CD4-positive, alpha-beta T cell treated with Interferon alpha-2 for 1 hour (primary cell): ENCODE data around the gene CTBS.
A peak's percentile ranks its signal among the peaks of the same experiment; 100 is the strongest.
"Not testable (repeated sequence)": the region's sequence is repeated elsewhere in the genome, so short reads cannot be mapped to it uniquely, and the experiment has no call there.

Source experiments
- DNase-seq, 2 donors: peaks; one replicate each; pipeline ENCODE4 v3.0.0-alpha.2; 2020 to 2022

CTBS gene

DNA sequence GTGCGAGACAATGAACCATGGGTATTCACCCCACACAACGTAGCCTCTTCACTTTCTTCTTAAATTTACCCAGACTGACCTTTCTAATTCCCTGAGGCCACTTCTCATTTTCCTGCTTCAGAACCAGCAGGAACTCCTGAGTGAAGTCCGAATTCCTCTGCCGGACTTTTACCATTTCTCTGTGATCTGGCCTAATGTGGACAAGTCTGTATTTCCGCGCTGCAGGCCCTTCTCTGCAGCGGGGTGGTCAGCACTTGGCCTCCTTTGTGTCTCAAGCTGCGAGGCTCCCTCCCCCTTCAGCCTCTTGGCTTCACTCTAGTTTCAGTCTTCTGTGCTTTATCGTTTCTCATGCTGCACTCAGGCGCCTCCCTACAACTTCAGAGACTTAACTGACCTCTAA is 9.4 kb upstream of the CTBS start:
- DNase-seq = no peak

DNA sequence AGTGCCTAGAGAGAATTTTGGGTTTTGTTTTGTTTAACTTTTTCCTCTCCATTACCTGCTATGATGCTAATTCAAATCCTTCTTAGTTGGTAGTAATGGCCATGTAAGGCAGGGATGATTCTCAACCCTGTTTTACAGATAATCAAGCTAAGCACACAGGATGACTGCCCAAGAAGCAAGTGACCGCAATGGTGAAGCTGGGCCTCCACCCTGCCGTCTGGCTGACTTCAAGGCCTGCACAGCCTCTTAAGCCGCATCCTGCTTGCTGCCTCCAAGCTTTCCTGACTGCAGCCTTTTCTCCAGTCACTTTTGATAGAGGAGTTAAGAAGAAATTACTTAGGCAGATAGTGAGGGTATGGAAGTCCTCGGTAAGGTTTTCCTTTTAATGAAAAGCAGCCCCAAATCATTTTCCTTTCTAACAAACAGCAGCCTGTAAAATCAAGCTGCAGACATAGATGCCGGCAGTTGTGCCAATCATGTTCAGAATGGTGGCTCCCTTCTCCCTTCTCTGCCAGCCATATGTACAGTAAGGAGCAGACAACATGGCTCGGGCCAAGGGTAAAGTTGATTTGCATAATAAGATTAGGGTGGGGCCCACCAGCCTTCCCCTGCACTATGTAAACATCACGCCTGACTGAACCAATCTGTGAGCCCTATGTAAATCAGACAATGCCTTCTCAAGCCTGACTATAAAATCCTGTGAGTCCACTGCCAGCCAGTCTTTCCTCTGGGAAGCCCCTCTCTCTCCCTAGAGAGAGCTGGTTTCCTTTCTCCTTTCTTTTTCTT is 8.8 kb upstream of the CTBS start:
- DNase-seq = peak in 1 of 2 donors; percentile 5

DNA sequence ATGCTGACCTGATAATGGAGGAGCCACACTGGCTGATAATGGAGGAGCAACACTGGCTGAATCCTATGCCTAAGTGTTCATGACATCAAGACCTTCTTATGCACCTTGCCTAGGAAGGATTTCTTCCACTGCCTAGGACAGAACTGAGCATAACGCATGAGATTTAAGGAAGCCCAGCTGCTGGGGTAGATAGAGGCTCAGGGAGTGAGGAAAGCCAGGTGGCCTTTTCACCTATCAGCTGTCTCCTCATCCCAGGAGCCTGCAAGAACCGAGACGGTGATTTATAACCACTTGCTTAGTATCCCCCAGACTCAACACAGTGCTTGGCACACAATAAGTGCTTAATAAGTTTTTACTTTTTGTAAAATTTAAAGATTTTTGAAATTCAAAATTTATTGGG is 7.4 kb upstream of the CTBS start:
- no peak for DNase-seq

DNA sequence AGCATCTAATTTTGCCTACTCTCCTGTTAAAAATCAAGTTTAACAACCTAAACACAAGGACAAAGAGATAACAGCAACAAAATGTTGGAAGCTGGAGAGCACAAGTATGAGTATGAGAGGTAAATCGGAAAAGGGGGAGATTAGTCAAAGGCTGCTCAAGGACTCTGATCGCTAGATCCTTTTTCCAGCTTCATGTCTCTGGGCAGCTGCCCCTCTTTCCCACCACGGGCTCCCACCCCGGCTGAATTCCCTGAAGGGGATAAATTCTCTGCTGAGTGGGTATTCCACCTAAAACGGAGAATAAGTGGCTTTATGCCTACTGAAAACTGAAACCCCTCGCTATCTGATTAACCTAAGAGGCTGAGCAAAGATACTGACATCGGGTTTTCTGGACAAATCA is 696 bp upstream of the CTBS start:
- DNase-seq = no peak

DNA sequence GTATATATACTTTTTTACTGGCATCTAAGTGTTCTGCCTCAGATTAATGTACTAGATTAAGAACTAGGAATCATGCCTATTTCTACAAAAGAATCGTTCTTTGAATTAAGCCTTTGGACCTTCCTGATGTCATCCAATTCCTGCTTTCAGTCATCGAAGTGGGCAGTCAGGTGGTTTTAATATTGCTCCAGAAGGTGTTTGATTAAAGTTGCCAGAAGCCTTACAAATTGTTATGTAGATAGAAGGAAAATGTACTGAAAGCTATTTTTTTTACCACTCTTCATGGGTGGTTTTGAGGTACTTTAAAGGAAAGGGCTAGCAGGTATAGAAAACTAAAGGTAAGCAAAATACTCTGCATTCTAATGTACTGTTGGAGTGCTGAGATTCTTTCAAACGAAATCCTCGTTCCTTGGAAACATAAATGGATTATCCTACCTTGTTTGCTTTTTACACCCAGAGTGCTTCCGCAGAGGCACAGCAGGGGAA is 716 bp downstream of the CTBS start:
- DNase-seq = no peak

DNA sequence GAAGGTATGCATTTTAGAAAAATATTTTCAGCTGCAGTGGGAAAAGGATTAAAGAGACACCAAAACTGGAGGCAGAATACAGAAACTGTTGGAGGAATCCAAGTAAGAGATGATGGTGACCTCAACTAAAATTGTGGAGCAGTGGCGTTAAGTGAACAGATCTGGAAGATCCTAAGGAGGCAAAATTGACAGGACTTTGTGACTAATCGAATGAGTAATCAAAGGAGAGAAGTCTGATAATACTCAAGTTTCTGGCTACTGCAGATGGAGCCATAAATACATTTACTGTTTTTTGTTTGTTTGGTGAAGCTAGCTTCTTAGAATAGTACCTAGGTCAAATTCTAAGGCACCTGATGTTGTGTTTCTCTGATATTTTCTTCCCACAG is 3.1 kb downstream of the CTBS start:
- DNase-seq = no peak

DNA sequence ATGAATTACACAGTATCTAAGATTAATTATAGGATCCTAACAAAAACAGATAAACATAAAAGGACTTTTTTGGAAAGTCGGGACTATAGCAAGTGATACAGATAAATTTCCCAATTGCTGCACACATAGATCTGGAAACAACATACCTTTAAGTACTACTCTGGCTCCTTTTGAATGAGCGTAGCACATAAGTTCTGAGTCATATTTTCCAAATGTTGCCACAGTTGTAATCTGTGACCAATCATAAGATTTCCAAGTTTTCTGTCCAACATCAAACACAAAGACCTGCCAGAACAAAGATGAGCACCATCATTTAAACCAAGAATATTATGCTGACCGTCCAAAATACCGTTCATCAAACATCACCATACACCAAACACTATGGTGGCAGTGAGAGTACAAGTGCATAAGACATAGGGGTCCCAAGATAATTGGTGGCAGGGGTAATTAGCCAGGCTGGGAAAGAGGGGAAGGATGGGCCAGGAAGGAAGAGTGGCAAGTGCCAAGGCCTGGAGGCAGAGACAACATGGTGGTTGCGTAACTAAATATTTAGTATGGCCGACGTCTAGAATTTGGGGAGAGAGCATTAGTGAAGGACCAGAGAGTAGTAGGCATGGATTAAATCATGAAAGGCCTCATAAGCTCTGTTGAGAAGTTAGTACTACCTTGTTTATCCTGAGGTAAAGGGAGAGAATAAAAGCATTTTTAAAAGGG is 3.6 kb downstream of the CTBS start:
- no peak for DNase-seq

DNA sequence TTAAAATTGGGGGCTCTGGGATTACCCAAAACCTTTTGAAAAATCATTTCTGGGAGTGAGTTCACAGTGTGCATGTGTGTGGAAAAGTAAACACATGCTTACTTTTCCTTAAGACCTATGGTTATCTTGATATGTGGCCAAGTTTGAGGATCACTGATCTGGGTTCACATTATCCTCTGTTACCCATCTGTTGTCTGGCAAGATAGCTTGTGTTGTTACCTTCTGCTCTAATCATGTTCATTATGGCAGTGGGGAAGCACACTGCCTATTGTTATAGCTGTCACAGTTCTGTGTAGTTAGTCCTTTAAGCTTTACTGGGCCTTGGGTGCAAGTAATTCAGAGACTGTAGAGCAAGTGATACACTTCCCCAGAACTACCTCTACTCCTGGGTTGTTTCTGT is 5.0 kb downstream of the CTBS start:
- DNase-seq = no peak

DNA sequence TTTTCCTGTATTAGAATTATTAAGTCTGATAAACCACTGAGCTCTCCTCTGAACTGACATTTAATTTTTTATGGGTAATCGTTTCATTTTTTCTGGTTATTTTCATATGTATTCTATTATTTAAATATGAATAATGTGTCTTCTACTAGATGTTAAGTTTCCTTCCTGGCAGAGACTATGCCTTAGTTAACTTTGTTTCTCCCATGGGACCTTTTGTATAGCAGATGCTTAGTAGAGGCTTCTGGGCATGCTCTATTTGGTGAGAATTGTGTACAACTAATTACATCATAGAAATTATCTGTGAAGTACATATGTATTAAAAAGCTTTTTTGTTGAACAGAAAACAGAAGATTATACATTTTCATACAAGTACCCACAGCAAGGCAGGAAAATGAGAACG is 23.4 kb downstream of the CTBS start:
- DNase-seq = no peak

DNA sequence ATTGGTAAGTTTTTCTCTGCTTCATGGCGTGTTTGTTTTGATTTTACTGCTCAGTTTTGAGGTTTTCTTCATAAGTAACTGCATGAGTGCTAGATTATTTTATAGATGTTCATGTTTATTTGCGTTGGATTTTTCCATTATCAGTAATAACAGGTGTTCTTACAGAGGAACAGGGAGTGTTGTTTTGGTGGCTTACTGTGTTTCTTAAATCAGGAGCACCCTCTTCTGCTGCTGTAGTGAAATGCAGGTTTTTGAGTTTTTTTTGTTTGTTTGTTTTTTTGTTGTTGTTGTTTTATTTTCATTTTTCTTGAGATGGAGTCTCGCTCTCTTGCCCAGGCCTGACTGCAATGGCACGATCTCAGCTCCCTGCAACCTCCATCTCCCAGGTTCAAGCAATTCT is 32.6 kb downstream of the CTBS start:
- DNase-seq = peak in 1 of 2 donors; percentile 9

DNA sequence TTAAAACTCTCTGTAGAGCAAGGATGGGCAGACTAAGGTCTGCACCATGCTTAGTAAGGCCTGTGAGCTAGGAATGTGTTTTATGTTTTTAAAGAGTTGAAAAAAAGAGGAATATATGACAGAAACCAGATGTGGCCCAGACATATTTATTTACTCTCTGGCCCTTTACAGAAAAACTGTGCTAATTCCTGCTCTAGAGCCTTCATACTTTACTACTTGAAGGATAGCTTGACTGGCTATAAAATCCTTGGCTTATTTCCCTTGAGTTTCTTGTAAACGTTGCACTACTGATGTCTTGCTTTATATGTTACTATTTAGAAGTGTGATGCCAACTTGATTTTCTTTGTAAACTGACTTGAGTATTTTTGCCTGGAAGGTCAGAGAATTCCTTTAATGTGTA is 33.5 kb downstream of the CTBS start:
- DNase-seq = no peak

DNA sequence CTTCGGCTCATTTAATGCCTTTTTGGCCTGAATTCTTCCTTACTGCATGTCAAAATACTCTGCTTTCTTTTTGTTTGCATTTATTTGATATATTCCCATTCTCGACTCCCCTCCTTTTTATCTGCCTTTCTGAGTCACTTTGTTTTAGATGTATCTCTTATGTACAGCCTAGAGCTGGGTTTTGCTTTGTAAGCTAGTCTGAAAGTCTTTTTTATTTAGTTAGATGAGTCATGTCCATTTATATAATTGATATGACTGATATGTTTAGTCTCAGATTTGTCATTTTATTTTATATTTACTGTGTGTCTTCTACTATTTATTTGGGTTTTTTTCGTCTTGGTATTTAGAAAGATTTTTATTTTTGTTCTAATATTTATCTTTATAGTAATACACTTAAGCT is 34.3 kb downstream of the CTBS start:
- no peak for DNase-seq

DNA sequence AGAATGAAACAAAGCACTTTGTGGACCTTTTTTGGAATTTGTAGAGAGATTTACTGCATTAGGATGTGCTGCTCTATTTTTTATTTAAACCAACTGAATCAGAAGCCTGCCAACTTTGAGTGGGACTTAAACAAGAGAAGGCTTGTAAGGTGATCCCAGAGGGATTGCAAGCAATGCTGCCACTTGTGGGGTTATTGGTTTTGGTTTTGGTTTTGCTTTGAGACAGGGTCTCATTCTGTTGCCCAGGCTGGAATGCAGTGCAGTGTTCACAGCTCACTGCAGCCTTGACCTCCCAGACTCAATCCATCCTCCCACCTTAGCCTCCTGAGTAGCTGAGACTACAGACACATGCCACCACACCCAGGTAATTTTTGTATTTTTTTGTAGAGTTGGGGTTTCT is 35.6 kb downstream of the CTBS start:
- DNase-seq = no peak

DNA sequence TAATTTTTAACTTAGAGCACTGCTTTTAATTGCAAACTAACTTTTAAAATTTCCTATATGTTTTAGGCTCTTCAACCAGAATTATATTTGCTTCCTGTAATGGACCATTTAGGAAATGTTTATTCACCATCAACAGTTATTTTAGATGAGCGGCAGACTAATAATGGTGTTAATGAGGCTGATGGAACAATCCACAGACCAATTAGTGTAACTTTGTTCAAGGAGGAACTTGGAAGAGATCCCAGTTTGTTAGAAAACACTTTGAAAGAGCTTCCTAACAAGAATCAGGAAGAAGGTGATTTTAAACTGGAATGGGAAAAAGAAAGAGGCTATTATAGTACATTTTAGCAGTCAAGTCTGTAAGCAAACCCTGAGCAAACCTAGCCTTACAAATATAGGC is 48.5 kb downstream of the CTBS start:
- DNase-seq = no peak

DNA sequence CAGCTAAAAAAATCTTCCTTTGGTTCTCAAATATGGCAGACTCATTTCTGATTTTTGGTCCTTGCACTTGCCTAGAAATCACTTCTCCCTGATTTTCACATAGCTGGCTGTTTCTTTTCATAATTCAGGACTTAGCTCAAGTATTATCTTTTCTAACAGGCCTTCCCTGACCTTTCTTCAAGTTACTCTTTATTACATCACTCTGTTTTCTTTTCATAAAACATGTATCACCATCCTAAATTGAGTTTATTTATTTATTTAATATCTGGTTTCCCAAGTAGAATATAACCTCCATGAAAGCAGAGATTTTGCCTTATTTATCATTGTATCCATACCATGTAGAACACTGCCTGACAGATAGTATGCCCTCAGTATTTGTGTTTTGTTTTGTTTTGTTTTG is 49.6 kb downstream of the CTBS start:
- no peak for DNase-seq

DNA sequence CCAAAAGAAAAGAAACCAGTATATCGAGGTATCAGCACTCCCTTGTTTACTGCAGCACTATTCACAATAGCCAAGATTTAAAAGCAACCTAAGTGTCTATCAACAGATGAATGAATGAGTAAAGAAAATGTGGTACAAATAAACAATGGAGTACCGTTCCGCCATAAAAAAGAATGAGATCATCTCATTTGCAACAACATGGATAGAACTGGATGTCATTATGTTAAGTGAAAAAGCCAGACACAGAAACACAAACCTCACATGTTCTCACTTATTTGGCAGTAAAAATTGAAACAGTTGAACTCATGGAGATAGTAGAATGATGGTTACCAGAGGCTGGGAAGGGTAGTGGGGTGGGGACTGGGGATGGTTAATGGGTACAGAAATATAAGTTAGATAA is 63.6 kb downstream of the CTBS start:
- no peak for DNase-seq

DNA sequence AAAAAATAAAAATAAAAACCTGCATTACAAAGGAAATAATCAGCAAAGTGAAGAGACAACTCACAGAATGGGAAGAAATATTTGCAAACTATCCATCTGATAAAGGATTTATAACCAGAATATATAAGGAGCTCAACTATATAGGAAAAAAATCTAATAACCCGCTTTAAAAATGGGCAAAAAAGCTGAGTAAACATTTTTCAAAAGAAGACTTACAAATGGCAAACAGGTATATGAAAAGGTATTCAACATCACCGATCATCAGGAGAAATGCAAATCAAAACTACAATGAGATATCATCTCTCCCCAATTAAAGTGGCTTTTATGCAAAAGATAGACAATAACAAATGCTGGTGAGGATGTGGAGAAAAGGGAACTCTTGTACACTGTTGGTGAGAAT is 64.1 kb downstream of the CTBS start:
- no peak for DNase-seq

DNA sequence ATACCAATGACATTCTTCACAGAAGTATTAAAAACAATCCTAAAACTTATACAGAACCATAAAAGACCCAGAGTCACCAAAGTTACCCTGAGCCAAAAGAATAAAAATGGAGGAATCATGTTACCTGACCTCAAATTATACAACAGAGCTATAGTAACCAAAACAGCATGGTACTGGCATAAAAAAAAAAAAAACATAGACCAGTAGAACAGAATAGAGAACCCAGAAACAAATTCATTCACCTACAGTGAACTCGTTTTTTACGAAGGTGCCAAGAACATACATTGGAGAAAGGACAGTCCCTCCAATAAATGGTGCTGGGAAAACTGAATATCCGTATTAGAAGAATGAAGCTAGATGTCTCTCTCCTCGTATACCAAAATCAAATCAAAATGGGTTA is 65.2 kb downstream of the CTBS start:
- no peak for DNase-seq

DNA sequence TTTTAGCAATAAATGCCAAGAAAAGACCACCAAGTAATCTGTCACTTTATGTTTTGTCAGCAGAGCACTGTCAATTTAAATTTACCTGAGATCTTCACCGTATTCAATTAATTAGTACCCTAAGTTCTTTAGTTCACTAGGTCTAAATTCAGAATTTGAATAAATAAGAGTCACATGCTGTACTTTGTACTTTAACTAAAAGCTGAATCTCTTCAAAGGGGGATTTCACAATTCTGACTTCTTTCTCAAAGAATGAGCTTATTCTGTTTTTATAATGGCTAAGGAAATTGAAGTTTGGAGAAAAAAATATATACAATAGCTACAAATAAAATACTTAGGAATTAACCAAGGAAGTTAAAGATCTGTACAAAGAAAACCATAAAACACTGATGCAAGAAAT is 65.7 kb downstream of the CTBS start:
- no peak for DNase-seq

DNA sequence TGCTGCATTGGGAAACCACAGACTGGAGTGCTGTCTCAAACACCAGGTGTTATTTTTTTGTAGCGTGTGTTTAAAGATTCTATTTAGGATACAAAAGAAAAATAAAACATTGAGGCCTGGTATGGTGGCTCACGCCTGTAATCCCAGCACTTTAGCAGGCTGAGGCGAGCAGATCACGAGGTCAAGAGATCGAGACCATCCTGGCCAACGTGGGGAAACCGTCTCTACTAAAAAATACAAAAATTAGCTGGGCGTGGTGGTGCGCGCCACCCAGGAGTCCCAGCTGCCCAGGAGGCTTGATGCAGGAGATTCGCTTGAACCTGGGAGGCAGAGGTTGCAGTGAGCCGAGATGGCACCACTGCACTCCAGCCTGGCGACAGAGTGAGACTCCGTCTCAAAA is 66.4 kb downstream of the CTBS start:
- not testable (repeated sequence) for DNase-seq

DNA sequence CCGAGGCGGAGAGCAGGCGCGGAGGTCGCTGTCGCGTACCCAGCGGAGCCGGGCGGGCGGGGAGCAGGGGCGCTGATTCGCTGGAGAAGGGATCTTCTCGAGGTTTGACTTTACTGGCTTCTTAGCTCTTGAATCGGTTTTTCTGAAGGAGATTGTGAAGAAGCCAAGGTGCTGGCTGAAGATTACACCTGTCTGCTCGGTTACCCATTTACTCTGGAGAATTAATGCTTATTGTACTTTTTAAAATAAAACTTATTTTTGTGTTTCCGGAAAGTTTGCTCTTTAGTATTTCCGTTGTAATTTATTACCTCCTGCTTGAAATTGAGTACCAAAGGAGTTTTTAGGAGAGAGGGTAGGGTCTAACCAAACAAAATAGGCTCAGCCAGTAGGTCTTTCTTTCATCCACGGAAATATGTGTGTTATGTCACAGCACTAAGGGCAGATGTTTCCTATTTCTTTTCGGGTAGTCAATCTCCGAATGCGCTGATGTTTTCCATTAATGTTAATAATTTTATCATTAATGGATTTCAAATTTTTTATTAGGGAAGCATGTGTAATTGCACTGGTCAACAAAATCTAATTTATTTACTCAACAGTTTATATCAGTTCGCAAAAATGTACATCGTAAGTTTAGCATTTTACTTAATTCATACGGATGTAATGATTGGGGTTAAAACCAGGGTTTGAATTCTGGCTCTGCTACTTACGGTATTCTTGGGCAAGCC is 67.3 kb downstream of the CTBS start:
- DNase-seq = no peak

DNA sequence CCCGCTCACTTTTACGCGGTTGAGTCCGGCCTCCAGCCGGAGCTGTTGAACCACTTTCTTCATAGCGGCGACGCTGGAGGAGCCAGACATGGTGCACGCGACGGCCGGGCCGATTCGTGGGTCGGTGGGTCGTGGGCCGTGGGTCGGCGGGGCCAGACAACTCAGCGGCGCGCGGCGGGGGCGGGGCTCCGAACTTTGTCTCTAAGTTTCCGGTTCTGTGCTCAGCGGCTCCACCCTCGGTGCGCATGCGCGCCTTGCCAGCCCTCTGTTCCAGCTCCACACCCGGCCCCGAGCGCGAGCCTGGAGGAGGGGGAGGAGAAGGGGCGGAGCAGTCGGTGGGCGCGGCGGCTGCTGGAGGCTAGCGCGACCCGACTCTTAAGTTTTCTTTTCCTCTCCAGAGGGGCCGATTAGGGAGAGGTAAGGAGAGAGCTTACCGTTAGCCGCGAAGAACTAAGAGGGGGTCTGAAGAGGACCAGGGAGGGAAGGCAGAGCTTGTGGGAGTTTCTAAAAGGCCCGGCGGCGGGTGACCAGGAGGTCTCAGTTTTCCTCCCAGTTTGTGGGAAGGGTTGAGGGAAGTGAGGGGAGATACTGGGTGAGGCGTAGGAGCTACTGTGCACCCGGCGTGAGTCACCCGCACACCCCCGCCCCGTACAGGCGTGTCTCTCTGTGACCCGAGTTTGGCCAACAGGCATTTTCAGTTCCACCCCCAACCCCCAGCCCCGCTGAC is 68.1 kb downstream of the CTBS start, which contains the start of the genes GNG5 and SPATA1:
GNG5 (minus strand) TSS at position 580 of the 727 bp plus-strand sequence; CDS start at position 90, 490 bp downstream.
SPATA1 (plus strand) TSS at position 385 of the 727 bp plus-strand sequence. CDS start 9,974 bp downstream, outside the sequence.
- peak; percentile 98 for DNase-seq

DNA sequence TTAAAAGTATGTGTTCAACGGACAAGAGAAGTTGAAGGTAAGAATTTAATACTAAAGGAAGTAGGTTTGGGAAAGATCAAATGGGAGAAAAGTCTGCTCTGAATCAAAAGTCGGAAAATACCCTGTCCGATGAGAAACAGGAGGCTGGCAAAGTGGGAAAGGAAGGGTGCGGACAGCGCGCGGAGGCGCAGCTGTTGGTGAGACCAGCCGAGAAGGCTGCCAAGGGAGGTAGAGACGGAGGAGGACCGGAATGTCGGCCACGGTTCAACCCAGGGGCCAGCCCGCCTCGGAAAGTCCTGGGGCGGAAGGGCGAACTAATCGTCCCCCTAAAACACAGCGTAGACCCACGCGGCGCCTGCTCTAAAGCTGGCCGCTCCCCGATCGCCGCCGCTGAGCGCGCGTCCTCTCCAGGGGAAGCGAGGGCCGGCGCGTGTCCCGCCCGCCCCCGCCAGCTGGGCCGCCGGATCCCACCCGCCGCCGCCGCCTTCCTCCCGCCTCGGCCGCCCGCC is 68.7 kb downstream of the CTBS start:
- DNase-seq = no peak
